Measurements from ENCODE around the gene TPP2. TPM values are rescaled to one million over a fixed set of nuclear protein-coding genes. Genes with fewer than 3 reads are reported as not detected.

The TPP2 gene
- total and polyA plus RNA-seq, 4 donors: 14.0 to 55.6 (median 22.4) TPM

GRCh38 chr13:102610296-102610895 lies 13.6 kb downstream of the TPP2 start:
- no peak for DNase-seq (ENCODE audit: low spot score)
- peaks cover 2 to 36% (median 25%) of the 10 kb centered on the region in 4 donors for H3K36me3 ChIP-seq (ENCODE audit: control insufficient read depth in 4 of 4, insufficient read depth in 3 of 4, low read depth in 1 of 4, low read length in 3 of 4)
- H3K4me1 ChIP-seq (ENCODE audit: control insufficient read depth in 4 of 4, insufficient read depth in 4 of 4, low read length in 3 of 4): no peaks in the 10 kb centered on the region

GRCh38 chr13:102617697-102618350 lies 21.0 kb downstream of the TPP2 start:
- Histone ChIP-seq H3K27ac (ENCODE audit: low read depth in 1 of 2, low read length in 2 of 2) (no peak overlapping the region), H3K9me3 (ENCODE audit: control insufficient read depth in 4 of 4, low read length in 3 of 4) (no peaks in the 10 kb centered on the region), H3K36me3 (ENCODE audit: control insufficient read depth in 4 of 4, insufficient read depth in 3 of 4, low read depth in 1 of 4, low read length in 3 of 4) (peaks cover 2 to 52% (median 39%) of the 10 kb centered on the region in 4 donors), H3K9ac (ENCODE audit: low read depth in 1 of 2, low read length in 2 of 2) (no peak overlapping the region), H3K27me3 (ENCODE audit: control insufficient read depth in 4 of 4, insufficient read depth in 4 of 4, low read length in 3 of 4) (no peaks in the 10 kb centered on the region), H3K4me3 (ENCODE audit: low read depth in 1 of 3, low read length in 3 of 3) (no peak overlapping the region), H3K4me1 (ENCODE audit: control insufficient read depth in 4 of 4, insufficient read depth in 4 of 4, low read length in 3 of 4) (no peaks in the 10 kb centered on the region)
- 68% methylated on average over 4 of the region's 4 CpGs for WGBS
- DNase-seq (ENCODE audit: low spot score): no peak
- TF ChIP-seq, protein P1, sequence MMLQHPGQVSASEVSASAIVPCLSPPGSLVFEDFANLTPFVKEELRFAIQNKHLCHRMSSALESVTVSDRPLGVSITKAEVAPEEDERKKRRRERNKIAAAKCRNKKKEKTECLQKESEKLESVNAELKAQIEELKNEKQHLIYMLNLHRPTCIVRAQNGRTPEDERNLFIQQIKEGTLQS (IDR thresholded peaks at IDR 0.05): no peak
- TF ChIP-seq, protein P2, sequence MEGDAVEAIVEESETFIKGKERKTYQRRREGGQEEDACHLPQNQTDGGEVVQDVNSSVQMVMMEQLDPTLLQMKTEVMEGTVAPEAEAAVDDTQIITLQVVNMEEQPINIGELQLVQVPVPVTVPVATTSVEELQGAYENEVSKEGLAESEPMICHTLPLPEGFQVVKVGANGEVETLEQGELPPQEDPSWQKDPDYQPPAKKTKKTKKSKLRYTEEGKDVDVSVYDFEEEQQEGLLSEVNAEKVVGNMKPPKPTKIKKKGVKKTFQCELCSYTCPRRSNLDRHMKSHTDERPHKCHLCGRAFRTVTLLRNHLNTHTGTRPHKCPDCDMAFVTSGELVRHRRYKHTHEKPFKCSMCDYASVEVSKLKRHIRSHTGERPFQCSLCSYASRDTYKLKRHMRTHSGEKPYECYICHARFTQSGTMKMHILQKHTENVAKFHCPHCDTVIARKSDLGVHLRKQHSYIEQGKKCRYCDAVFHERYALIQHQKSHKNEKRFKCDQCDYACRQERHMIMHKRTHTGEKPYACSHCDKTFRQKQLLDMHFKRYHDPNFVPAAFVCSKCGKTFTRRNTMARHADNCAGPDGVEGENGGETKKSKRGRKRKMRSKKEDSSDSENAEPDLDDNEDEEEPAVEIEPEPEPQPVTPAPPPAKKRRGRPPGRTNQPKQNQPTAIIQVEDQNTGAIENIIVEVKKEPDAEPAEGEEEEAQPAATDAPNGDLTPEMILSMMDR (IDR thresholded peaks at IDR 0.05; ENCODE audit: low read depth, low read length, missing input control): no peak
- TF ChIP-seq MAX (IDR thresholded peaks at IDR 0.05) (no peak), FOXA2 (IDR thresholded peaks at IDR 0.05) (peak; percentile 11), ZBTB33 (IDR thresholded peaks at IDR 0.05) (no peak), HNF4G (IDR thresholded peaks at IDR 0.05) (no peak), GABPA (IDR thresholded peaks at IDR 0.05 in 1 of 2, conservative IDR thresholded peaks at IDR 0.05 in 1 of 2) (no peak), YY1 (IDR thresholded peaks at IDR 0.05) (no peak), TAF1 (conservative IDR thresholded peaks at IDR 0.05) (no peak), FOXA1 (IDR thresholded peaks at IDR 0.05) (no peak), HNF4A (conservative IDR thresholded peaks at IDR 0.05) (peak in 1 of 2 donors; percentile 7), JUND (IDR thresholded peaks at IDR 0.05) (no peak), RXRA (IDR thresholded peaks at IDR 0.05) (no peak)

More at GRCh38 chr13:102610296-102610895, 13.6 kb downstream of the TPP2 start:
- 93% methylated on average over 9 of the region's 9 CpGs for WGBS
- Histone ChIP-seq H3K4me3 (ENCODE audit: low read depth in 1 of 3, low read length in 3 of 3) (no peak overlapping the region), H3K27me3 (ENCODE audit: control insufficient read depth in 4 of 4, insufficient read depth in 4 of 4, low read length in 3 of 4) (no peaks in the 10 kb centered on the region), H3K9ac (ENCODE audit: low read depth in 1 of 2, low read length in 2 of 2) (no peak overlapping the region), H3K9me3 (ENCODE audit: control insufficient read depth in 4 of 4, low read length in 3 of 4) (no peaks in the 10 kb centered on the region), H3K27ac (ENCODE audit: low read depth in 1 of 2, low read length in 2 of 2) (no peak overlapping the region)
- TF ChIP-seq NR2F2 (IDR thresholded peaks at IDR 0.05) (no peak), SP1 (IDR thresholded peaks at IDR 0.05) (no peak), MAX (IDR thresholded peaks at IDR 0.05) (no peak), HNF4G (IDR thresholded peaks at IDR 0.05) (no peak), HNF4A (conservative IDR thresholded peaks at IDR 0.05) (no peak), YY1 (IDR thresholded peaks at IDR 0.05) (no peak), FOXA1 (IDR thresholded peaks at IDR 0.05) (no peak), REST (IDR thresholded peaks at IDR 0.05) (no peak)
- TF ChIP-seq, protein P1 (IDR thresholded peaks at IDR 0.05): no peak

All from liver (tissue), 9 donors.